AG04450 (cell line): ENCODE measurements around the gene CYB5R3. TPM values are rescaled to one million over a fixed set of nuclear protein-coding genes. Genes with fewer than 3 reads are reported as not detected.
A peak's percentile ranks its signal among the peaks of the same experiment; 100 is the strongest.

Experiments
- CTCF ChIA-PET: fragments of 300-600, 350-600 bp; formaldehyde crosslinking; extraction: SDS; loops from one replicate; lab custom pipeline; 2022; ENCODE audit warnings: antibody characterized with exemption, inconsistent platforms; lab: Charles Lee
- POLR2A ChIA-PET: fragments of 350-600 bp; formaldehyde crosslinking; extraction: SDS; loops from one replicate; lab custom pipeline; 2021; ENCODE audit warnings: antibody characterized with exemption, inconsistent platforms; lab: Yijun Ruan, JAX
- DNase-seq: peaks from one replicate; pipeline ENCODE4 v3.0.0-alpha.2; 2011; ENCODE audit warnings: low read depth, low spot score
- H3K27ac ChIP-seq: one replicate; pipeline ENCODE4 v1.5.1; 2012; ENCODE audit warnings: low read depth, low read length, control low read depth
- H3K27me3 ChIP-seq: one replicate; pipeline ENCODE4 v1.6.0; 2012; ENCODE audit warnings: low read length; ENCODE audit not compliant: control insufficient read depth, insufficient read depth
- H3K4me3 ChIP-seq: 2 replicates; pipeline ENCODE4 v1.5.1; 2011; ENCODE audit warnings: mild to moderate bottlenecking, low read depth, low read length, control low read depth
- H3K9me3 ChIP-seq: 2 replicates; pipeline ENCODE4 v1.5.1; 2012; ENCODE audit warnings: low read length; ENCODE audit not compliant: control insufficient read depth, insufficient read depth
- CTCF ChIP-seq: IDR thresholded peaks from 2 replicates; pipeline ENCODE4 v1.5.1; 2011; ENCODE audit warnings: low read depth, low read length, control low read depth, inconsistent platforms
- polyA plus RNA-seq: library from polyadenylated mRNA; depleted of rRNA; stranded (reverse); fragments of >200 nt; gene quantifications from 2 replicates; pipeline ENCODE4 v1.2.3, GENCODE V29; 2011

The CYB5R3 gene
- polyA plus RNA-seq, 1 experiment = 110 TPM

GRCh38 chr22:42622061-42622710, 27.0 kb downstream of the CYB5R3 start:
- POLR2A ChIA-PET = interaction anchor here (0.6 to 1.5 kb wide), 2 partner anchors 13 to 137 kb away, joined by 3 to 5 read pairs; no protein-coding TSS in a partner anchor
- no peak overlapping the region for H3K27ac ChIP-seq
- no peak for DNase-seq

GRCh38 chr22:42621505-42622002, 27.6 kb downstream of the CYB5R3 start:
- H3K9me3 ChIP-seq = no peaks in the 10 kb centered on the region
- no peak overlapping the region for H3K27ac ChIP-seq
- TF ChIP-seq CTCF = peak; percentile 92
- POLR2A ChIA-PET = interaction anchor here (0.6 to 1.5 kb wide), 2 partner anchors 14 to 138 kb away, joined by 3 to 5 read pairs; no protein-coding TSS in a partner anchor
- no peaks in the 10 kb centered on the region for H3K27me3 ChIP-seq
- DNase-seq = no peak
- CTCF ChIA-PET = interaction anchor here (0.6 to 5.3 kb wide), 18 partner anchors 9 to 478 kb away, joined by 3 to 86 read pairs (median 4); no protein-coding TSS in a partner anchor
- no peak overlapping the region for H3K4me3 ChIP-seq

More at GRCh38 chr22:42622061-42622710, 27.0 kb downstream of the CYB5R3 start:
- Histone ChIP-seq H3K9me3 (no peaks in the 10 kb centered on the region), H3K4me3 (no peak overlapping the region), H3K27me3 (no peaks in the 10 kb centered on the region)
- CTCF ChIA-PET = interaction anchor here (0.6 to 5.3 kb wide), 10 partner anchors 9 to 478 kb away, joined by 3 to 86 read pairs (median 8); no protein-coding TSS in a partner anchor
- TF ChIP-seq CTCF = no peak

GRCh38 chr22:42620084-42620483, 29.1 kb downstream of the CYB5R3 start:
- no peak for DNase-seq
- POLR2A ChIA-PET = no interaction called here
- no peak overlapping the region for H3K27ac ChIP-seq
- no peak overlapping the region for H3K4me3 ChIP-seq
- TF ChIP-seq CTCF = no peak
- no peaks in the 10 kb centered on the region for H3K27me3 ChIP-seq
- no peaks in the 10 kb centered on the region for H3K9me3 ChIP-seq
- CTCF ChIA-PET = interaction anchor here (1.8 to 5.3 kb wide), 2 partner anchors 199 to 200 kb away, joined by 6 to 86 read pairs; no protein-coding TSS in a partner anchor

GRCh38 chr22:42619261-42620063, 29.7 kb downstream of the CYB5R3 start:
- no peak for TF ChIP-seq CTCF
- ChIA-PET POLR2A (no interaction called here), CTCF (interaction anchor here (1.8 kb wide), 1 partner anchor 200 kb away, joined by 6 read pairs; no protein-coding TSS in a partner anchor)
- Histone ChIP-seq H3K27ac (no peak overlapping the region), H3K4me3 (no peak overlapping the region), H3K9me3 (no peaks in the 10 kb centered on the region), H3K27me3 (no peaks in the 10 kb centered on the region)
- no peak for DNase-seq
